SK-N-SH (cell line): ENCODE measurements around the gene NOTCH1. TPM values are rescaled to one million over a fixed set of nuclear protein-coding genes. Genes with fewer than 3 reads are reported as not detected.

ENCODE experiments used
- CTCF ChIA-PET: fragments of 300-600, 350-600 bp; formaldehyde crosslinking; extraction: SDS; loops from one replicate; lab custom pipeline; 2021; lab: Yijun Ruan, JAX
- POLR2A ChIA-PET: fragments of 350-600 bp; sonication (Branson Sonifier 250); formaldehyde crosslinking; extraction: SDS; loops from one replicate; lab custom pipeline; 2020; ENCODE audit warnings: antibody characterized with exemption, inconsistent platforms; lab: Yijun Ruan, JAX
- DNase-seq: peaks from one replicate; pipeline ENCODE4 v3.0.0; 2012
- H2AFZ ChIP-seq: fragments of 200-600 bp; sonication (generic); 2 replicates; pipeline ENCODE4 v1.8.1; 2016; ENCODE audit warnings: antibody characterized with exemption, mild to moderate bottlenecking, low read depth
- H3F3A ChIP-seq: fragments of 200-600 bp; sonication (generic); replicated peaks from 2 replicates; pipeline ENCODE3; 2016; ENCODE audit warnings: antibody characterized with exemption, mild to moderate bottlenecking; ENCODE audit not compliant: insufficient read depth
- H3K27ac ChIP-seq, 2 experiments: fragments of 200-500 bp in 1 of 2; fragments of 200-600 bp in 1 of 2; sonication (Bioruptor generic) in 1 of 2; sonication (generic), shearing (Covaris generic) in 1 of 2; 2 replicates each; pipeline versions ENCODE4 v1.5.1 to v1.6.1; 2014 to 2016; ENCODE audit warnings: low read depth in 2 of 2, inconsistent platforms in 1 of 2, low read length in 1 of 2, mild to moderate bottlenecking in 1 of 2, mixed read lengths in 1 of 2
- H3K27me3 ChIP-seq: fragments of 200-600 bp; sonication (generic), shearing (Covaris generic); 2 replicates; pipeline ENCODE4 v1.6.1; 2016; ENCODE audit warnings: mixed run types; ENCODE audit not compliant: insufficient read depth
- H3K36me3 ChIP-seq, 2 experiments: fragments of 200-500 bp in 1 of 2; fragments of 200-600 bp in 1 of 2; sonication (Bioruptor generic) in 1 of 2; sonication (generic) in 1 of 2; replicated peaks in 1 of 2; 2 replicates each; pipeline versions ENCODE3 to v1.5.1; 2014 to 2016; ENCODE audit warnings: low read length in 1 of 2, mild to moderate bottlenecking in 1 of 2; ENCODE audit not compliant: insufficient read depth in 2 of 2, control insufficient read depth in 1 of 2
- H3K4me1 ChIP-seq, 2 experiments: fragments of 200-500 bp in 1 of 2; fragments of 200-600 bp in 1 of 2; sonication (Bioruptor generic) in 1 of 2; sonication (generic), shearing (Covaris generic) in 1 of 2; 2 replicates each; pipeline versions ENCODE4 v1.5.1 to v1.6.1; 2014 to 2016; ENCODE audit warnings: low read depth in 1 of 2, low read length in 1 of 2, mixed run types in 1 of 2; ENCODE audit not compliant: insufficient read depth in 2 of 2, control insufficient read depth in 1 of 2
- H3K4me2 ChIP-seq: fragments of 200-600 bp; sonication (generic), shearing (Covaris generic); 2 replicates; pipeline ENCODE4 v1.6.1; 2017; ENCODE audit warnings: mixed run types
- H3K4me3 ChIP-seq, 2 experiments: fragments of 200-500 bp in 1 of 2; fragments of 200-600 bp in 1 of 2; sonication (Bioruptor generic) in 1 of 2; sonication (generic), shearing (Covaris generic) in 1 of 2; 2 replicates each; pipeline versions ENCODE4 v1.5.1 to v1.8.1; 2014 to 2016; ENCODE audit warnings: low read depth in 2 of 2, inconsistent platforms in 1 of 2, low read length in 1 of 2, mild to moderate bottlenecking in 1 of 2, mixed read lengths in 1 of 2, moderate library complexity in 1 of 2
- H3K79me2 ChIP-seq: fragments of 200-600 bp; sonication (generic); 2 replicates; pipeline ENCODE4 v1.8.1; 2017; ENCODE audit warnings: mild to moderate bottlenecking; ENCODE audit not compliant: insufficient read depth
- H3K9ac ChIP-seq: fragments of 200-600 bp; sonication (generic); 2 replicates; pipeline ENCODE4 v1.6.1; 2017; ENCODE audit warnings: mixed run types
- H3K9me2 ChIP-seq: fragments of 200-600 bp; sonication (generic); 2 replicates; pipeline ENCODE4 v1.6.1; 2017; ENCODE audit warnings: mixed run types
- H3K9me3 ChIP-seq: fragments of 200-600 bp; sonication (generic); 2 replicates; pipeline ENCODE4 v1.6.1; 2017; ENCODE audit warnings: mixed run types, mild to moderate bottlenecking, moderate library complexity
- H4K20me1 ChIP-seq: fragments of 200-600 bp; sonication (generic); 2 replicates; pipeline ENCODE4 v1.6.1; 2017; ENCODE audit warnings: mild to moderate bottlenecking, mixed run types; ENCODE audit not compliant: insufficient read depth
- CTCF ChIP-seq: fragments of 200-600 bp; sonication (generic); IDR thresholded peaks from 2 replicates; pipeline ENCODE4 v1.6.1; 2017; ENCODE audit warnings: antibody characterized with exemption, mild to moderate bottlenecking, moderate library complexity
- FOXM1 ChIP-seq: IDR thresholded peaks from 2 replicates; pipeline ENCODE4 v1.4.0; 2012; ENCODE audit warnings: low read depth, mild to moderate bottlenecking
- GABPA ChIP-seq: IDR thresholded peaks from 2 replicates; pipeline ENCODE4 v1.4.0; 2012; ENCODE audit warnings: low read depth, mild to moderate bottlenecking
- IRF3 ChIP-seq: fragments of 150-350 bp; IDR thresholded peaks from 2 replicates; pipeline ENCODE4 v1.6.1; 2016; ENCODE audit warnings: mild to moderate bottlenecking, low read depth, low read length
- POLR2AphosphoS5 ChIP-seq: IDR thresholded peaks from 2 replicates; pipeline ENCODE4 v1.6.1; 2012; ENCODE audit warnings: low read depth, low read length
- RCOR1 ChIP-seq: fragments of 150-350 bp; IDR thresholded peaks from 2 replicates; pipeline ENCODE4 v1.6.1; 2017; ENCODE audit warnings: antibody characterized with exemption, low read length
- RFX5 ChIP-seq: IDR thresholded peaks from 2 replicates; pipeline ENCODE4 v1.6.1; 2012; ENCODE audit warnings: mild to moderate bottlenecking, improper control_type of control experiment, low read length
- SIN3A ChIP-seq: IDR thresholded peaks from 2 replicates; pipeline ENCODE4 v1.6.1; 2012; ENCODE audit warnings: low read depth, mild to moderate bottlenecking, low read length, moderate library complexity, borderline replicate concordance
- WGBS: methylation state at CpG from one replicate; pipeline ENCODE4 v1.1.6; 2017; ENCODE audit warnings: low lambda C conversion rate; 5-methylcytosine and 5-hydroxymethylcytosine counted together
- polyA plus RNA-seq, 3 experiments: library from polyadenylated mRNA; depleted of rRNA; stranded (reverse); fragments of >200 nt; gene quantifications; 2 replicates each; pipeline ENCODE4 v1.2.3, GENCODE V29; 2012
- TF ChIP-seq, protein P1 (sequence below): IDR thresholded peaks from 2 replicates; pipeline ENCODE4 v1.6.1; 2012; ENCODE audit warnings: mild to moderate bottlenecking, low read depth, low read length, moderate library complexity
- TF ChIP-seq, protein P2 (sequence below): IDR thresholded peaks from 2 replicates; pipeline ENCODE4 v1.4.0; 2012; ENCODE audit warnings: low read depth

The NOTCH1 gene
- polyA plus RNA-seq, 1 of the 3 experiments (the other 2 are of a cell fraction) = 6.6 TPM

DNA sequence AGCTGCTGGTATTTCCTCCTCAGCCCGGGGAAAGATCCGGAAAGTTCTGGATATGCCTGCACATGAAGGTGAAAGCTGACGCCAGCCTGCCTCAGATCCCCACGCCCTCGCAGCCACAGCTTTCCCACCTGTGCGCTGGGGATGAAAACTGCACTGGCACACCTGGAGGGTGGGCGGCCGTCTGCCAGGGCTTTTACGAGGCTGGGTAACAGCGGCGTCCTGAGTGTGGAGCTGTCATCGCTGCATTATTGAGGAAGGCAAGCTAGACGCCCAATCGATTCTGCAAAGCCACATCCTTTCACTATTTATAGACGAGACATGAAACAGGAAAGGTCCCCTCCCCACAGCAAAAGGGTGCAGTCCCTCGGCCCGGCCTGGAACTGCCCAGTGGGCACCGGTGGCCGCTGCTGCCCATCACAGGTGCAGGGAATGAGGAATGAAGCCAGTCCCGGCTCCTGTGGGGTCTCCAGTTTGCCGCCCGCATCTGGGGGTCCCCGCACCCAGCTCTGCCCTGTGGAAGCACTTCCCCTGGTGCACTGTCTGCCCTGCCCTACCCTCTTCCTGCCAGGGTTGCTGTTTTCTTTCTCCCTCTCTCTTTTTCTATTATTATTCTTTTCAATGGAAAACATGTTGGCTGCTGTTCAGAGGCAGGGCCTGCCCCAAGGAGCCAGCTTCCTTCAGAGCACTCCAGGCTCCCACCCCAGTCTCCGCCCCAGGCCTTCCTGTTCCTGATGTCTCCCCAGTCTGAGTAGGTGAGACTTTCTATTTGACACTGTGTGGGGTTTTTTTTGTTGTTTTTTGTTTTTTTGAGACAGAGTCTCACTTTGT is 7.0 kb downstream of the NOTCH1 start:
- Histone ChIP-seq H3K79me2 (peaks cover 25% of the 10 kb centered on the region), H3K4me1 (peaks cover 0 to 2% of the 10 kb centered on the region in 2 experiments; a peak in 1 of 4 replicates), H3K9ac (no peak overlapping the region), H3F3A (no peaks in the 10 kb centered on the region), H3K4me2 (no peak overlapping the region), H4K20me1 (peaks cover 74% of the 10 kb centered on the region), H2AFZ (no peak overlapping the region), H3K36me3 (peaks cover 0 to 6% of the 10 kb centered on the region in 2 experiments), H3K27ac (no peak overlapping the region), H3K4me3 (no peak overlapping the region), H3K27me3 (no peaks in the 10 kb centered on the region), H3K9me2 (no peaks in the 10 kb centered on the region), H3K9me3 (no peaks in the 10 kb centered on the region)
- POLR2A ChIA-PET = no interaction called here
- TF ChIP-seq RFX5 = no peak
- TF ChIP-seq RCOR1 = no peak
- TF ChIP-seq, protein P1, sequence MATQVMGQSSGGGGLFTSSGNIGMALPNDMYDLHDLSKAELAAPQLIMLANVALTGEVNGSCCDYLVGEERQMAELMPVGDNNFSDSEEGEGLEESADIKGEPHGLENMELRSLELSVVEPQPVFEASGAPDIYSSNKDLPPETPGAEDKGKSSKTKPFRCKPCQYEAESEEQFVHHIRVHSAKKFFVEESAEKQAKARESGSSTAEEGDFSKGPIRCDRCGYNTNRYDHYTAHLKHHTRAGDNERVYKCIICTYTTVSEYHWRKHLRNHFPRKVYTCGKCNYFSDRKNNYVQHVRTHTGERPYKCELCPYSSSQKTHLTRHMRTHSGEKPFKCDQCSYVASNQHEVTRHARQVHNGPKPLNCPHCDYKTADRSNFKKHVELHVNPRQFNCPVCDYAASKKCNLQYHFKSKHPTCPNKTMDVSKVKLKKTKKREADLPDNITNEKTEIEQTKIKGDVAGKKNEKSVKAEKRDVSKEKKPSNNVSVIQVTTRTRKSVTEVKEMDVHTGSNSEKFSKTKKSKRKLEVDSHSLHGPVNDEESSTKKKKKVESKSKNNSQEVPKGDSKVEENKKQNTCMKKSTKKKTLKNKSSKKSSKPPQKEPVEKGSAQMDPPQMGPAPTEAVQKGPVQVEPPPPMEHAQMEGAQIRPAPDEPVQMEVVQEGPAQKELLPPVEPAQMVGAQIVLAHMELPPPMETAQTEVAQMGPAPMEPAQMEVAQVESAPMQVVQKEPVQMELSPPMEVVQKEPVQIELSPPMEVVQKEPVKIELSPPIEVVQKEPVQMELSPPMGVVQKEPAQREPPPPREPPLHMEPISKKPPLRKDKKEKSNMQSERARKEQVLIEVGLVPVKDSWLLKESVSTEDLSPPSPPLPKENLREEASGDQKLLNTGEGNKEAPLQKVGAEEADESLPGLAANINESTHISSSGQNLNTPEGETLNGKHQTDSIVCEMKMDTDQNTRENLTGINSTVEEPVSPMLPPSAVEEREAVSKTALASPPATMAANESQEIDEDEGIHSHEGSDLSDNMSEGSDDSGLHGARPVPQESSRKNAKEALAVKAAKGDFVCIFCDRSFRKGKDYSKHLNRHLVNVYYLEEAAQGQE = no peak
- TF ChIP-seq FOXM1 = no peak
- no peak for TF ChIP-seq CTCF
- TF ChIP-seq SIN3A = no peak
- TF ChIP-seq GABPA = no peak
- no peak for TF ChIP-seq IRF3
- TF ChIP-seq POLR2AphosphoS5 = no peak
- TF ChIP-seq, protein P2, sequence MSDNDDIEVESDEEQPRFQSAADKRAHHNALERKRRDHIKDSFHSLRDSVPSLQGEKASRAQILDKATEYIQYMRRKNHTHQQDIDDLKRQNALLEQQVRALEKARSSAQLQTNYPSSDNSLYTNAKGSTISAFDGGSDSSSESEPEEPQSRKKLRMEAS = no peak
- 95% methylated on average over 11 of the region's 24 CpGs for WGBS
- no peak for DNase-seq
- CTCF ChIA-PET = interaction anchor here (0.9 to 2.2 kb wide), 5 partner anchors 10 to 133 kb away, joined by 3 to 9 read pairs (median 3); no protein-coding TSS in a partner anchor
